HG03342 (cell line): ENCODE measurements around the gene ITPKC.

Experiments
- ATAC-seq: cut with Tn5 transposase; IDR thresholded peaks from one replicate; pipeline ENCODE4 v1.9.1; 2021; ENCODE audit warnings: mild to moderate bottlenecking, moderate library complexity; ENCODE audit not compliant: unreplicated experiment

Gene ITPKC

DNA sequence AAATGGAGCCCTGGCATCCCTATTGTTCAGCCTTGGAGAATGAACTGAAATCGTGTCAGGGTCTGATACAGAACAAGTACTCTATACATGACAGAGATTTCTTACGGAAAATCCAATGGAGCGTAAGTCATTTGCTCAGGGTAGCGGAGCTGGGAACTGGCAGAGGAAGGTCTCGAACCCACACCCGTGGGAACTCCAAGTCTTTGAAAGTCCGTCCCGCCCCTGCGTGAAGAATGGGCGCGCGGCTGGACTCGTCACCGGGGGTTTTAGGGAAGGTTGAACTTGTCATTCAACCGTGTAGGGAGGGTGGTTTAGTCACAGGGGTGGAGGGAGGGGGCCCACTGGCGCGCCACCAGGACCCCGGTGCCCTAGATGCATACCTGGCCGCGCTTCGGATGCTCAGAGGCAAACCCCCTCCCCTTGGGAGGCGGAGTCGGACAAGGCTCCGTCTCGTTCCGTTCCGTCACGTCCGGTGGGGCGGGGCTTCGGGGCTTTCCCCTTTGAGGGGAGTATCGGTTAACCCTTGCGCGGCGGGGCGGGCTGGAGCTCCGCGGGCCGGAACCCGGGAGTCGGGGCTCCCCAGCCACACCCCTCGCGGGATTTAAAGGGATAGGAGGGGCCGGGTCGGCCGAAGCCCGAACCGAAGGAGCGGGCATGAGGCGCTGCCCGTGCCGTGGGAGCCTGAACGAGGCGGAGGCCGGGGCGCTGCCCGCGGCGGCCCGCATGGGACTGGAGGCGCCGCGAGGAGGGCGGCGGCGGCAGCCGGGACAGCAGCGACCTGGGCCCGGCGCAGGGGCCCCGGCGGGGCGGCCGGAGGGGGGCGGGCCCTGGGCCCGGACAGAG is at the start of gene ITPKC, which contains the start of gene COQ8B:
TSS of gene ITPKC (plus strand) at position 631 of the 843 bp plus-strand sequence. CDS start at position 655, 24 bp downstream.
TSS of gene COQ8B (minus strand) at position 405 of the 843 bp plus-strand sequence. CDS start 2,254 bp downstream, outside the sequence.
- peak; percentile 62 for ATAC-seq

DNA sequence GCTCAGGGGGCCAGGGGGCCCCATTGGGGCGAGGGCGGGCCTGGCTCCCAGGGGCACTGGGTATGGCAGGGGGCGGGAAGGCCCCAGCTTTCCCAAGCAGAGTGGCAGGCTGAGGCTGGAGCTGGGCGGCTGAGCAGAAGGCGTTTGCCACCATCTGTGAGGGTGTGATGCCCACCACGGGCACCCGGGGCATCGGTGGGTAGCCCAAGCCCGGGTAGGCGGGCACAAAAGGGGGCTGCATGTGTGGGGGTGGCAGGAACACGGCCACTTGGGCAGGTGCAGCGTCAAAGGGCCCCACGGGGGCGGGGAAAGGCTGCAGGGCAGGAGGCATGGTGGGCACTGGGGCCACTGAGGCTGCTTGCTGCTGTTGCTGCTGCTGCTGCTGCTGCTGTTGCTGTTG is 49.3 kb upstream of the ITPKC start:
- ATAC-seq = no peak

DNA sequence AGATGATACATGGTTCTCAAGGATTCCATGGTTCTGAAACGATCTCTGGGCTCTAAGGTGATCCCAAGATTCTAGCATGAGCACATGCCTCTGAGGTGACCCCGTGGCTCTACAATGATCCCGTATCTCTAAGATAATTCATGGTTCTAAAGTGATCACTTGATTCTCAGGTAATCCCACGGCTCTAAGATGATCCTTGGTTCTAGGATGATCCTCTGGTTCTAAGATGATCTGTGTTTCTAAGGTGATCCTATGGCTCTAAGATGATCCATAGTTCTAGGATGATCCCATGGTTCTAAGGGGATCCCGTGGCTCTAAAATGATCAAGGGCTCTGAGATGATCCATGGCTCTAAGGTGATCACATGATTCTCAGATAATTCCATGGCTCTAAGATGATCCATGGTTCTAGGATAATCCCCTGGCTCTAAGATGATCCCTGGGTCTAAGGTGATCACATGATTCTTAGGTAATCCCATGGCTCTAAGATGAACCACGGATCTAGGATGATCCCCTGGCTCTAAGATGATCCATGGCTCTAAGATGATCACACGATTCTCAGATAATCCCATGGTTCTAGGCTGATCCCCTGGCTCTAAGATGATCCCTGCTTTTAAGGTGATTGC is 47.8 kb upstream of the ITPKC start:
- ATAC-seq = no peak

DNA sequence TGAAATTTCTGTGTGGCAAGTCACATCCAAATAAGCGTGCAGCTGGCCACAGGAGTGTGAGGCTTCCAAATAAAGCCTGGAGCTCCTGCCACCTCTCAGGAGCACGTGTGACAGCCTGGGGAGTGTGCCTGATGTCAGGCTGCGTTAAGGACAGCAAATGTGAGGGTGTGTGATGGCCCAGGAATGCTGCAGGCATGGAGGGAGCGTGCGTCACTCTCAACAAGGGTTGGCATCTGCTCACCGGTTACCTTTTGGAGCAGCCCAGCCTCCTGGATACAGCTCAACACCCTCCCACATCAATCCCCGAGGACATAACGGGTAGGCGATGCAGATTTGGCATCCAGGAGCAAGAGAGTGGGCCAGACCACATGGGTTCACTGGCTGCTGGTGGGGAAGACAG is 45.5 kb upstream of the ITPKC start:
- ATAC-seq = no peak

DNA sequence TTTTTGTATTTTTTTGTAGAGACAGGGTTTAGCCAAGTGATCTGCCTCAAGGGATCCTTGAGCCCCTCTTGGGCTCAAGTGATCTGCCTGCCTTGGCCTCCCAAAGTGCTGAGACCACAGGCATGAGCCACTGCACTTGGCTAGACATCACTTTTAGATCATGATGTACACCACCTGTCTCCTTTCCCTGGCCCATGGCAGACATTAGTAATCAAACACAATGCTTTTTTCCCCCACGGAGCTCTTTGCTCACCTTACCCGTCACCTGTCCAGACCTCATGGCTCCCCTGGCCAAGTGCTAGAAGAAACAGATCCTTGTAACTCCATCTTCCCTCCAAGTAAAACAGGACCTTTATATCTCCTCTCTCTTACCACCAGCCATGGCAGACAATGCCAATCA is 44.9 kb upstream of the ITPKC start:
- ATAC-seq = no peak

- no peak for ATAC-seq
Observed at GRCh38 chr19:40672573-40673299, 44.2 kb upstream of the ITPKC start.

- no peak for ATAC-seq
Observed at GRCh38 chr19:40673397-40673796, 43.5 kb upstream of the ITPKC start.

GRCh38 chr19:40674291-40674690 is 42.6 kb upstream of the ITPKC start:
- no peak for ATAC-seq

- no peak for ATAC-seq
Observed at GRCh38 chr19:40677156-40677555, 39.8 kb upstream of the ITPKC start.

GRCh38 chr19:40681039-40681438 is 35.9 kb upstream of the ITPKC start:
- ATAC-seq = no peak

DNA sequence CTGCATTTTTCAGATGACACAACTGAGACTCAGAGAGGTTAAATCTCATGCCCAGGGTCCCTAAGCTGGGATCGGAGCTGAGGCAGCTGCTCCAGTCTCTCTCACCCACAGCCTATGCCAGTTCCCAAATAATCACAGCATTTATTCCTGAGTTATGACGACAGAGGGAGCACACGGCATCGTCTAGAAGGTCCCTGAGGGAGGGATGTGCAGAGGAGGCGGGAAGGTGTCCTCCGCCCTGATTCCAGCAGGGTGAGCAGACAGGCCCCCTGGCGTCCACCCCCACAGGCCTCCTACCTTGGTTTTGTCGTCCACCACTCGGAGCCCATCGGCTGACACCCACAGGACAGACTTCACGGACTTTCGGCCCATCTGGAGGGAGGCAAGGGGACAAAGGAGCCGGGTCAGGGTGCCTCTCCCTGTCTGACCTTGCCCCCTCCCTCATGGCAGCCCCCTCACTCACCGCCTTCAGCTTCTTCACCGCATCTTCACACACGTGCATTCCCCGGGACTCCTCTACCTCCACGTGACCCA is 34.4 kb upstream of the ITPKC start:
- no peak for ATAC-seq

- ATAC-seq = no peak
Observed at GRCh38 chr19:40683437-40683836, 33.5 kb upstream of the ITPKC start.

DNA sequence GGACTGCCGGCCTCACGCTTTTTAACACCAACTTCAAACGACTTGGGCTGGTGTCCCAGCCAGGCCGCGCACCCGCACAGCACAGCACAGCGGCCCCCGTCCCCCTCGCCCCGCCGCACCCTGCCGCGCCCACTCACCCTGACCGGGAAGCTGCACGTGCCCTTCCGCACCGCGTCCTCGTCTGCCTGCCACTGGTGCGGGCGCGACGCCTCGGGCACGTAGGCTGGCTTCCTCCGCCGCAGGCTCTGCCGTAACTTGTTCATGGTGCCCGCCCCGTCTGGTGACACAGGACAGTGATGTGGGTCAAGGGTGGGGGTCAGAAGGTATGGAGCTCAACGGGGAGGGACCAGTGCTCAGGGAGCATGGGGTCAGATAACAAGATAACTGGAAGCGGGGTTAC is 32.6 kb upstream of the ITPKC start:
- ATAC-seq = no peak

DNA sequence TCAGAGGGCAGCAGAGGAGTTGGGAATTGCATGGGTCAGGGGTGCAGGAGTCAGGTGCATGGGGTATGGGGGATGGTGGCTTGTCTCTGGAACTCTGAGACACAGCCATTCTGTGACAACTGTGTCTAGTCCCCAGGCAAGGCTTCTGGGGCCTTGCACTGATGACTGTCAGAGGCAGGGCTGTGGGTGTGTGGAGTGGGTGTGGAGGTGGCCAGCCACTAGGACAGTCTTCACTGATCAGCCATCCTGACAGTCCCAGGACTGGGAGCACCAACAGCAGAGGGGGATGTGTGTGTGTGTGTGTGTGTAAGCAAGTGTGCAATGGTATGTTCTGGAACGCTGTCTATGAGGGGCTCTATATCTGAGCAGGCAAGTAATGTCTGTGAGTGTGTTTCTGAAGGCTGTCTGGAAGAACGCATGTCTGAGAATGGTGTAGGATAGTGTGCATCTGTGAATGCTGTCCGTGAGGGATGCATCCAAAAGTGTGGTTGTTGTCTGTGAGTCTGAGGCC is 31.8 kb upstream of the ITPKC start:
- ATAC-seq = no peak

GRCh38 chr19:40685563-40685962 is 31.3 kb upstream of the ITPKC start:
- no peak for ATAC-seq

GRCh38 chr19:40686882-40687524 is 29.9 kb upstream of the ITPKC start:
- ATAC-seq = no peak

GRCh38 chr19:40687525-40688016 is 29.3 kb upstream of the ITPKC start:
- ATAC-seq = no peak

- no peak for ATAC-seq
Observed at GRCh38 chr19:40688309-40688708, 28.6 kb upstream of the ITPKC start.

DNA sequence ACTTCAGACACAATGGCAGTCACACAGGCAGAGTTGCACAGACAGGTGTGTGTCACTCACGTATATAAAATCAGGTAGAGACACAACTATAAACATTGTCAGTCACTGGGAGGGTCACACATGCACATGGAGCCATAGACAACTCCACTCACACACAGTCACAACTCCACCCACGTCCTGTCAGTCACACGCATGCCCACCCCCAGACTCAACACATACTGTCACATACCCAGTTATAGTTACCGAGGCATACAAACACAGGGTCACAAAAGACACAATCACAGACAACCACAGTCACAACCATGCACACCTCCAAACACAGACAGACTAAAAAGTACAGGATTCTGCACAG is 27.9 kb upstream of the ITPKC start:
- ATAC-seq = no peak

DNA sequence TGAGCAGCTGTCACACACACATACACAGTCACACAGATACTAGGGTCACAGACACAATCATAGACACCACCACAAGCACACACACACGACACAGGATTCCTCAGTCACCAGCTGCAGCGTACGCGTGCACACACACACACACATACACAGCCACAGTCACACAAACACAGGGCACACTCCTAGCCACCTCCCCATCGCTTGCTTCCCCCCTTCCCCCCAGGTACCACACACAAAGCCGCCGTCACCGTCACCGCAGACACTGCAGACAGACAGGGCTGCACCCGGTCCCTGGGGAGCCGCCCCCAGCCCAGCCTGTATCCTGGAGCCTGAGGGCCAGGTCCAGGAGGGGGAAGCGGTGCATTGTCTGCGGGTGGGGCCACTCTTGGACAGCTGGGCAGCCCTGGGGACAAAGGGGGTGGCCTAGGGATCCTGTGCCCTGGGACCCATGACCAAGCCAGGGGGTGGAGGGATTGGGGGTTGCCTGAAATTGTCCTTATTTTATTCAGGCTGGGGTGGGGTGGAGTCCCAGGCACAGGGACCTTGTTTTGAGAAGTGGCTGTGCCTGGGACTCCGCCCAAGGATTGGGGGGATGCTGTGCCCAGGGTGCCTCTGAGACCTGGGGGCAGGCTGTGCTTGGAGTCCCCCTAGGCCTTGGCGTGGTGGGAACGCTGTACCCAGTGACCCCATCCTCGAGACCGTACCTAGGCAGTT is 27.4 kb upstream of the ITPKC start:
- no peak for ATAC-seq
